ENCODE results near the gene GIMAP4. TPM values are rescaled to one million over a fixed set of nuclear protein-coding genes. Genes with fewer than 3 reads are reported as not detected.

GIMAP4 gene
- total and polyA plus RNA-seq, 2 donors (not counting 1 experiment from before 2014, with no cell fraction given) = not detected

DNA sequence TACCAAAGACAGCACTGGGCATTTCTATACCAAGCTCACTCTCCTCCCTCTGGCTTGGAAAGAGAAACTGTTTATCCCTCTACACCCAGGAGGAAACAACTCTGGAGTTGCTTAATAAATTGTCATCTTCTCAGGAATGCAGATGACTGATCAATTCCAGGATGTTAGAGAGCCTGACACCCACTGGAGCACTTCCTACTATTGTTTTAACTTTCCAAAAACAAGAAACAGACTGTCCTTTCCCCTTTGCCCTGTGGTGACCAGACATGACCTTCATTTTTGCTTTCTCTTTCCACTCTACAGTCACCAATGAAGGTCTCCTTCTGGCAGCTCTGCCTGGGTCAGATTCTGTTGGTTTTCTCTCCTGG is 19.6 kb downstream of the GIMAP4 start:
- no peak overlapping the region for H3K4me3 ChIP-seq (replicated peaks in 1 of 4; ENCODE audit: control extremely low read depth in 1 of 4, insufficient read depth in 1 of 4, low read depth in 3 of 4, low read length in 4 of 4)
- no peak overlapping the region for H3K27ac ChIP-seq (ENCODE audit: insufficient read depth, low read length)
- no peaks in the 10 kb centered on the region for H3K36me3 ChIP-seq (ENCODE audit: control insufficient read depth, insufficient read depth, low read length)
- TF ChIP-seq EZH2 (IDR thresholded peaks at IDR 0.05; ENCODE audit: low read length, missing control alignments) = no peak
- TF ChIP-seq, protein P1, sequence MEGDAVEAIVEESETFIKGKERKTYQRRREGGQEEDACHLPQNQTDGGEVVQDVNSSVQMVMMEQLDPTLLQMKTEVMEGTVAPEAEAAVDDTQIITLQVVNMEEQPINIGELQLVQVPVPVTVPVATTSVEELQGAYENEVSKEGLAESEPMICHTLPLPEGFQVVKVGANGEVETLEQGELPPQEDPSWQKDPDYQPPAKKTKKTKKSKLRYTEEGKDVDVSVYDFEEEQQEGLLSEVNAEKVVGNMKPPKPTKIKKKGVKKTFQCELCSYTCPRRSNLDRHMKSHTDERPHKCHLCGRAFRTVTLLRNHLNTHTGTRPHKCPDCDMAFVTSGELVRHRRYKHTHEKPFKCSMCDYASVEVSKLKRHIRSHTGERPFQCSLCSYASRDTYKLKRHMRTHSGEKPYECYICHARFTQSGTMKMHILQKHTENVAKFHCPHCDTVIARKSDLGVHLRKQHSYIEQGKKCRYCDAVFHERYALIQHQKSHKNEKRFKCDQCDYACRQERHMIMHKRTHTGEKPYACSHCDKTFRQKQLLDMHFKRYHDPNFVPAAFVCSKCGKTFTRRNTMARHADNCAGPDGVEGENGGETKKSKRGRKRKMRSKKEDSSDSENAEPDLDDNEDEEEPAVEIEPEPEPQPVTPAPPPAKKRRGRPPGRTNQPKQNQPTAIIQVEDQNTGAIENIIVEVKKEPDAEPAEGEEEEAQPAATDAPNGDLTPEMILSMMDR (conservative IDR thresholded peaks at IDR 0.05 in 1 of 2, IDR thresholded peaks at IDR 0.05 in 1 of 2; ENCODE audit: low read depth in 1 of 2, low read length in 2 of 2) = no peak
- no peaks in the 10 kb centered on the region for H3K27me3 ChIP-seq (ENCODE audit: control insufficient read depth, insufficient read depth, low read length)
- no peak overlapping the region for H2AFZ ChIP-seq (ENCODE audit: low read length)
- no peaks in the 10 kb centered on the region for H4K20me1 ChIP-seq (ENCODE audit: control insufficient read depth, extremely low read depth, insufficient read depth, low read length)
- no peaks in the 10 kb centered on the region for H3K4me1 ChIP-seq (ENCODE audit: control insufficient read depth, extremely low read depth, insufficient read depth, low read length)
- H3K79me2 ChIP-seq (ENCODE audit: control insufficient read depth, insufficient read depth, low read length) = no peaks in the 10 kb centered on the region
- no peak for DNase-seq (ENCODE audit: low read depth in 2 of 2)
- H3K4me2 ChIP-seq (ENCODE audit: extremely low read depth, insufficient read depth, low read length) = no peak overlapping the region
- H3K9me3 ChIP-seq (ENCODE audit: control insufficient read depth, insufficient read depth, low read depth, low read length) = no peaks in the 10 kb centered on the region
- H3K9ac ChIP-seq (ENCODE audit: insufficient read depth, low read length) = no peak overlapping the region

DNA sequence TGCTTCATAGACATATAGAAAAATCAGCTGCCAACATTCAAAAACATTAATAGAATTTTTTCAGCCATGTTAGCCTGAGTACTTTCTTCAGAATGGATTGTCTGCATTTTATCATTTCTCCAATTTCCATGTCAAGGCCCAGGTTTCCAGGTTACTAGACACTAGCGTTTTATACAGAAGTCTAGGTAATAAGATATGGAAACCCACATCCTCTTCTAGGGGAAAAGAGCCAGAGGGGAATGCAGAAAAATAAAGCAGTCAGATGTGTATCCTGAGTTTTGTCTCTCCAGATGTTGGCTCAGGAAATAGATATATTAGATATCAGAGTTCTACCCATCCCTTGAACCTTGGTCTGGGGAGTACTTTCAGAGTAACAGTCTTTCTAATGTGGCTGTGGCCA is 20.4 kb downstream of the GIMAP4 start:
- TF ChIP-seq EZH2 (IDR thresholded peaks at IDR 0.05; ENCODE audit: low read length, missing control alignments) = no peak
- TF ChIP-seq, protein P1 (conservative IDR thresholded peaks at IDR 0.05 in 1 of 2, IDR thresholded peaks at IDR 0.05 in 1 of 2; ENCODE audit: low read depth in 1 of 2, low read length in 2 of 2) = no peak
- H3K4me1 ChIP-seq (ENCODE audit: control insufficient read depth, extremely low read depth, insufficient read depth, low read length) = no peaks in the 10 kb centered on the region
- no peak for DNase-seq (ENCODE audit: low read depth in 2 of 2)
- H4K20me1 ChIP-seq (ENCODE audit: control insufficient read depth, extremely low read depth, insufficient read depth, low read length) = no peaks in the 10 kb centered on the region
- H3K27ac ChIP-seq (ENCODE audit: insufficient read depth, low read length) = no peak overlapping the region
- no peaks in the 10 kb centered on the region for H3K27me3 ChIP-seq (ENCODE audit: control insufficient read depth, insufficient read depth, low read length)
- no peaks in the 10 kb centered on the region for H3K36me3 ChIP-seq (ENCODE audit: control insufficient read depth, insufficient read depth, low read length)
- no peaks in the 10 kb centered on the region for H3K79me2 ChIP-seq (ENCODE audit: control insufficient read depth, insufficient read depth, low read length)
- no peak overlapping the region for H3K4me3 ChIP-seq (replicated peaks in 1 of 4; ENCODE audit: control extremely low read depth in 1 of 4, insufficient read depth in 1 of 4, low read depth in 3 of 4, low read length in 4 of 4)
- H3K4me2 ChIP-seq (ENCODE audit: extremely low read depth, insufficient read depth, low read length) = no peak overlapping the region
- no peak overlapping the region for H2AFZ ChIP-seq (ENCODE audit: low read length)
- no peak overlapping the region for H3K9ac ChIP-seq (ENCODE audit: insufficient read depth, low read length)
- no peaks in the 10 kb centered on the region for H3K9me3 ChIP-seq (ENCODE audit: control insufficient read depth, insufficient read depth, low read depth, low read length)

DNA sequence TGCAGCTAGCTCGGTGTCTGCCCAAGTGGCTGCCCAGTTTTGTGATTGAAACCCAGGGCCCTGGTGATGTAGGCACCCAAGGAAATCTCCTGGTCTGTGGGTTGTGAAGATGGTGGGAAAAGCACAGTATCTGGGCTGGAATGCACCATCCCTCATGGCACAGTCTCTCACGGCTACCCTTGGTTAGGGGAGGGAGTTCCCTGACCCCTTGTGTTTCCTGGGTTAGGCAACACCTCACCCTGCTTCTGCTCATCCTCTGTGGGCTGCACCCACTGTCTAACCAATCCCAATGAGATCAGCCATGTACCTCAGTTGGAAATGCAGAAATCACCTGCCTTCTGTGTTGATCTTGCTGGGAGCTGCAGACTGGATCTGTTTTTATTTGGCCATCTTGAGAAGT is 27.6 kb downstream of the GIMAP4 start:
- no peak for DNase-seq (ENCODE audit: low read depth in 2 of 2)
- no peak overlapping the region for H3K27ac ChIP-seq (ENCODE audit: insufficient read depth, low read length)
- no peak for TF ChIP-seq EZH2 (IDR thresholded peaks at IDR 0.05; ENCODE audit: low read length, missing control alignments)
- TF ChIP-seq, protein P1 (conservative IDR thresholded peaks at IDR 0.05 in 1 of 2, IDR thresholded peaks at IDR 0.05 in 1 of 2; ENCODE audit: low read depth in 1 of 2, low read length in 2 of 2) = no peak

More for the DNA sequence above, 27.6 kb downstream of the GIMAP4 start:
- Histone ChIP-seq H3K4me3 (replicated peaks in 1 of 4; ENCODE audit: control extremely low read depth in 1 of 4, insufficient read depth in 1 of 4, low read depth in 3 of 4, low read length in 4 of 4) (no peak overlapping the region), H3K36me3 (ENCODE audit: control insufficient read depth, insufficient read depth, low read length) (no peaks in the 10 kb centered on the region), H3K4me2 (ENCODE audit: extremely low read depth, insufficient read depth, low read length) (no peak overlapping the region), H4K20me1 (ENCODE audit: control insufficient read depth, extremely low read depth, insufficient read depth, low read length) (no peaks in the 10 kb centered on the region), H3K4me1 (ENCODE audit: control insufficient read depth, extremely low read depth, insufficient read depth, low read length) (no peaks in the 10 kb centered on the region), H3K9me3 (ENCODE audit: control insufficient read depth, insufficient read depth, low read depth, low read length) (no peaks in the 10 kb centered on the region), H3K79me2 (ENCODE audit: control insufficient read depth, insufficient read depth, low read length) (no peaks in the 10 kb centered on the region), H2AFZ (ENCODE audit: low read length) (no peak overlapping the region), H3K27me3 (ENCODE audit: control insufficient read depth, insufficient read depth, low read length) (no peaks in the 10 kb centered on the region), H3K9ac (ENCODE audit: insufficient read depth, low read length) (no peak overlapping the region)

Data from fibroblast of lung (primary cell).